Endothelial cell of umbilical vein (primary cell): Measurements from ENCODE around the gene AGAP3. TPM values are rescaled to one million over a fixed set of nuclear protein-coding genes. Genes with fewer than 3 reads are reported as not detected.

Experiments used
- BruUV-seq: library from RNA; stranded (reverse); fragments of 400-500 nt; replicated peaks from 2 replicates; lab custom pipeline; 2021; lab: Mats Ljungman, UMichigan
- CTCF ChIA-PET: fragments of 300-600, 350-600 bp; sonication (Branson Sonifier 250); formaldehyde crosslinking; loops from one replicate; lab custom pipeline; 2021; ENCODE audit warnings: antibody characterized with exemption, inconsistent platforms; lab: Charles Lee
- POLR2A ChIA-PET: fragments of 300-600, 350-600 bp; sonication (Branson Sonifier 250); formaldehyde crosslinking; loops from one replicate; lab custom pipeline; 2021; ENCODE audit warnings: antibody characterized with exemption, inconsistent platforms; lab: Charles Lee
- DNase-seq: peaks from one replicate; pipeline ENCODE4 v3.0.0-alpha.2; 2011; ENCODE audit warnings: low read depth, low spot score
- FAIRE-seq: peaks from 2 replicates; lab custom pipeline; 2011; peaks lifted over from hg19 to GRCh38; lab: Jason Lieb, UNC
- H2AFZ ChIP-seq: 2 replicates; pipeline ENCODE4 v1.6.0; 2012; ENCODE audit warnings: low read depth, low read length, control low read depth, inconsistent platforms
- H3K27ac ChIP-seq: 2 replicates; pipeline ENCODE4 v1.5.1; 2011; ENCODE audit warnings: low read depth, mild to moderate bottlenecking, control low read depth, low read length, moderate library complexity; ENCODE audit not compliant: insufficient read depth
- H3K27me3 ChIP-seq, 2 experiments: 2 replicates each; pipeline versions ENCODE4 v1.6.0 to v1.6.1; 2011; ENCODE audit warnings: low read length in 2 of 2, mixed read lengths in 1 of 2; ENCODE audit not compliant: control insufficient read depth in 2 of 2, insufficient read depth in 2 of 2
- H3K36me3 ChIP-seq, 2 experiments: 2 replicates in 1 of 2; 3 replicates in 1 of 2; pipeline ENCODE4 v1.5.1; 2011; ENCODE audit warnings: low read length in 2 of 2, mild to moderate bottlenecking in 1 of 2, moderate library complexity in 1 of 2; ENCODE audit not compliant: control insufficient read depth in 2 of 2, insufficient read depth in 2 of 2; ENCODE audit errors: extremely low read depth in 1 of 2
- H3K4me1 ChIP-seq: 3 replicates; pipeline ENCODE4 v1.5.1; 2011; ENCODE audit warnings: mild to moderate bottlenecking, low read length; ENCODE audit not compliant: control insufficient read depth, insufficient read depth; ENCODE audit errors: extremely low read depth
- H3K4me2 ChIP-seq: 2 replicates; pipeline ENCODE4 v1.6.1; 2011; ENCODE audit warnings: low read length, control low read depth, mixed read lengths; ENCODE audit not compliant: insufficient read depth
- H3K4me3 ChIP-seq, 3 experiments: fragments of 200-600 bp in 1 of 3; sonication (generic), shearing (Covaris generic) in 1 of 3; replicated peaks in 1 of 3; 2 replicates each; pipeline ENCODE4 v1.5.1; 2011 to 2016; ENCODE audit warnings: control low read depth in 3 of 3, low read length in 3 of 3, mild to moderate bottlenecking in 2 of 3, inconsistent platforms in 1 of 3, low read depth in 1 of 3, moderate library complexity in 1 of 3; ENCODE audit not compliant: insufficient read depth in 1 of 3
- H3K79me2 ChIP-seq: 2 replicates; pipeline ENCODE4 v1.6.0; 2012; ENCODE audit warnings: low read length, inconsistent platforms; ENCODE audit not compliant: control insufficient read depth, insufficient read depth
- H3K9ac ChIP-seq: replicated peaks from 2 replicates; pipeline ENCODE3; 2011; ENCODE audit warnings: low read length, control low read depth; ENCODE audit not compliant: insufficient read depth; ENCODE audit errors: extremely low read depth
- H3K9me1 ChIP-seq: replicated peaks from 3 replicates; pipeline ENCODE4 v1.6.0; 2011; ENCODE audit warnings: mild to moderate bottlenecking, low read length; ENCODE audit not compliant: control insufficient read depth, insufficient read depth; ENCODE audit errors: extremely low read depth
- H3K9me3 ChIP-seq: replicated peaks from 2 replicates; pipeline ENCODE4 v1.5.1; 2012; ENCODE audit warnings: low read length, inconsistent platforms; ENCODE audit not compliant: control insufficient read depth, insufficient read depth
- H4K20me1 ChIP-seq: replicated peaks from 2 replicates; pipeline ENCODE3; 2011; ENCODE audit warnings: mild to moderate bottlenecking, low read length; ENCODE audit not compliant: control insufficient read depth, insufficient read depth; ENCODE audit errors: extremely low read depth
- CTCF ChIP-seq, 2 donors: IDR thresholded peaks; 1 replicate in 1 of 2; 2 replicates in 1 of 2; pipeline ENCODE4 v1.5.1; 2011; ENCODE audit warnings: low read length in 2 of 2, mild to moderate bottlenecking in 2 of 2, moderate library complexity in 2 of 2, control low read depth in 1 of 2, inconsistent platforms in 1 of 2, low read depth in 1 of 2; ENCODE audit not compliant: insufficient read depth in 1 of 2; ENCODE audit errors: extremely low read depth in 1 of 2
- EZH2 ChIP-seq: IDR thresholded peaks from 2 replicates; pipeline ENCODE4 v1.6.1; 2012; ENCODE audit warnings: borderline replicate concordance, low read depth, mild to moderate bottlenecking, moderate library complexity, low read length, inconsistent platforms; ENCODE audit not compliant: severe bottlenecking
- FOS ChIP-seq: IDR thresholded peaks from 2 replicates; pipeline ENCODE4 v1.6.1; 2011; ENCODE audit warnings: mild to moderate bottlenecking, low read length, moderate library complexity, borderline replicate concordance; ENCODE audit not compliant: insufficient read depth
- GATA2 ChIP-seq: IDR thresholded peaks from 2 replicates; pipeline ENCODE4 v1.7.0; 2011; ENCODE audit warnings: low read depth, mild to moderate bottlenecking, moderate library complexity, mixed read lengths, low read length; ENCODE audit not compliant: insufficient read length, insufficient read depth
- JUN ChIP-seq: IDR thresholded peaks from 2 replicates; pipeline ENCODE4 v1.6.1; 2011; ENCODE audit warnings: borderline replicate concordance, low read depth; ENCODE audit not compliant: insufficient read length, insufficient read depth
- MAX ChIP-seq: IDR thresholded peaks from 2 replicates; pipeline ENCODE4 v1.6.1; 2011; ENCODE audit not compliant: insufficient read depth, insufficient read length
- MYC ChIP-seq: IDR thresholded peaks from one replicate; pipeline ENCODE4 v1.6.1; 2011; ENCODE audit warnings: mild to moderate bottlenecking, low read depth, low read length
- POLR2A ChIP-seq: IDR thresholded peaks from 2 replicates; pipeline ENCODE4 v1.6.1; 2012; ENCODE audit warnings: low read depth, mild to moderate bottlenecking, control low read depth, low read length
- POLR2AphosphoS5 ChIP-seq: IDR thresholded peaks from 2 replicates; pipeline ENCODE4 v1.6.1; 2012; ENCODE audit warnings: low read depth, mild to moderate bottlenecking, control low read depth, low read length, moderate library complexity; ENCODE audit not compliant: insufficient read depth
- dilution Hi-C: fragments of 300-500 bp; cut with MboI; formaldehyde crosslinking; loops from one replicate; pipeline ENCODE4 v1.15.0; 2019; ENCODE audit warnings: low sequenced_read_pairs; ENCODE audit not compliant: extremely low pct_ligation_motif_present
- intact Hi-C: fragments of 100-400 bp; cut with micrococcal nuclease; formaldehyde crosslinking; loops from one replicate; pipeline ENCODE4 v1.10.0; 2022
- polyA plus RNA-seq, 4 experiments: library from polyadenylated mRNA; depleted of rRNA in 3 of 4; stranded (reverse) in 3 of 4; unstranded in 1 of 4; fragments of >200 nt; gene quantifications; 2 replicates each; pipeline versions ENCODE4 v1.2.1 to v1.2.3, GENCODE V29; 2011 to 2012; ENCODE audit warnings: missing spikeins in 1 of 4
- total RNA-seq: library from RNA; stranded (reverse); gene quantifications from 2 replicates; pipeline ENCODE4 v1.2.3, GENCODE V29; 2021

The AGAP3 gene
- total and polyA plus RNA-seq, 2 donors (not counting 3 experiments of a cell fraction or from before 2014, with no cell fraction given), result 171 to 174 TPM

- FAIRE-seq (no peak), DNase-seq (no peak)
- dilution Hi-C loops, result no loop called here
- Histone ChIP-seq H3K79me2 (no peaks in the 10 kb centered on the region), H3K27me3 (peaks cover 0 to 1% of the 10 kb centered on the region in 2 experiments), H3K9ac (no peak overlapping the region), H3K9me3 (no peaks in the 10 kb centered on the region), H3K9me1 (no peaks in the 10 kb centered on the region), H3K27ac (no peak overlapping the region), H2AFZ (no peak overlapping the region), H4K20me1 (no peaks in the 10 kb centered on the region), H3K36me3 (no peaks in the 10 kb centered on the region), H3K4me1 (peaks cover under 1% of the 10 kb centered on the region), H3K4me2 (no peak overlapping the region), H3K4me3 (no peak overlapping the region)
- TF ChIP-seq CTCF (IDR thresholded peaks at IDR 0.05; ENCODE audit: extremely low read depth in 1 of 2, insufficient read depth in 1 of 2, low read depth in 1 of 2, low read length in 2 of 2) (no peak), POLR2AphosphoS5 (no peak), JUN (no peak), FOS (no peak), GATA2 (no peak), POLR2A (no peak), EZH2 (no peak), MAX (no peak), MYC (no peak)
- BruUV-seq, result no TSS peak
- ChIA-PET CTCF (interaction anchor here (1.0 to 1.6 kb wide), 2 partner anchors 17 to 27 kb away, joined by 5 read pairs; partner anchors contain the start of gene ABCB8), POLR2A (no interaction called here)
- intact Hi-C loops, result no loop called here
These were observed 41.0 kb upstream of the AGAP3 start for GRCh38 chr7:151045262-151045661.
